Testis (tissue), 3 donors: ENCODE measurements around the gene PRM1. TPM values are rescaled to one million over a fixed set of nuclear protein-coding genes. Genes with fewer than 3 reads are reported as not detected.
A peak's percentile ranks its signal among the peaks of the same experiment; 100 is the strongest.

Source experiments
- DNase-seq: peaks from one replicate; pipeline ENCODE4 v3.0.0-alpha.2; 2019
- H3K27ac ChIP-seq, 2 donors: fragments of 200-600 bp; sonication (generic); one replicate each; pipeline ENCODE4 v1.5.1; 2019
- H3K27me3 ChIP-seq: fragments of 200-600 bp; sonication (generic); one replicate; pipeline ENCODE4 v1.5.1; 2019
- H3K36me3 ChIP-seq: fragments of 200-600 bp; sonication (generic); one replicate; pipeline ENCODE4 v1.5.1; 2017; ENCODE audit warnings: low read depth; ENCODE audit errors: missing control alignments
- H3K4me1 ChIP-seq: fragments of 200-600 bp; sonication (generic); one replicate; pipeline ENCODE4 v1.5.1; 2019
- H3K4me3 ChIP-seq, 2 donors: fragments of 200-600 bp; sonication (generic); one replicate each; pipeline ENCODE4 v1.5.1; 2017 to 2019
- H3K9me3 ChIP-seq: fragments of 200-600 bp; sonication (generic); one replicate; pipeline ENCODE4 v1.5.1; 2017
- POLR2A ChIP-seq: fragments of 450-650 bp; IDR thresholded peaks from one replicate; pipeline ENCODE4 v1.6.1; 2017; ENCODE audit warnings: antibody characterized with exemption, mild to moderate bottlenecking, moderate library complexity
- WGBS, 2 donors: methylation state at CpG; one replicate each; pipeline ENCODE4 v1.1.5; 2018; 5-methylcytosine and 5-hydroxymethylcytosine counted together
- intact Hi-C: fragments of 100-400 bp; cut with DNase I; formaldehyde crosslinking; loops from one replicate; pipeline ENCODE4 v1.15.1; 2023; ENCODE audit warnings: low total_unique reads
- polyA plus RNA-seq: library from polyadenylated mRNA; stranded (reverse); fragments of 350-450 nt; fragmentation: Illumina TruSeq; extraction: RNeasy Lipid Tissue Mini Kit (QIAGEN cat#74804); gene quantifications from one replicate; pipeline ENCODE4 v1.2.3, GENCODE V29; 2014; ENCODE audit warnings: low read depth, low replicate concordance; ENCODE audit not compliant: insufficient read depth
- total RNA-seq, 2 donors: library from RNA; depleted of rRNA; stranded (reverse); fragments of >200 nt; gene quantifications; one replicate each; pipeline ENCODE4 v1.2.3, GENCODE V29; 2016
- TF ChIP-seq, protein P1 (sequence below), 3 experiments: fragments of 450-650 bp in 2 of 3; fragments of 200-600 bp in 1 of 3; sonication (generic) in 1 of 3; IDR thresholded peaks; one replicate each; pipeline ENCODE4 v1.5.1; 2016 to 2019; ENCODE audit warnings: antibody characterized with exemption in 3 of 3, mild to moderate bottlenecking in 2 of 3, moderate library complexity in 1 of 3

PRM1 gene
- total and polyA plus RNA-seq, 3 donors from 2014 or later = 7,819 to 32,936 (median 15,171) TPM

DNA sequence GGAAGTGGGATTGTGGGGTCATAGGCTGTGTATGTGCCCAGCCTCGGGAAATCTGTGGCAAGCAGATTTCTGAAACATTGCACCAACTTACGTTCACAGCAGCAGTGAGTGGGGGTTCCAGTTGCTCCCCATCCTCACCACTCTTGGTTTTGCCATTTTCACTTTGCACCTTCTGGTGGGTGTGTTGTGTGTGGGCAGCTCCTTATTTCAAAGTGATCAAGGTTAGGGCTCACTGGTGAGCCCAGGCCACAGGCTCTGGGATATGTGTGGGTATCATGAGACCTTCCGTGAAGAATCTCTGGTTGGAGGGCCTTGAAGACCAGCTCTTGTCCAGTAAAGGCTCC is 29.5 kb upstream of the PRM1 start:
- peak overlapping the region; percentile 22 to 25 for H3K27ac ChIP-seq
- no peak for DNase-seq
- intact Hi-C loops = no loop called here
- H3K27me3 ChIP-seq = no peaks in the 10 kb centered on the region
- TF ChIP-seq POLR2A = no peak
- TF ChIP-seq, protein P1, sequence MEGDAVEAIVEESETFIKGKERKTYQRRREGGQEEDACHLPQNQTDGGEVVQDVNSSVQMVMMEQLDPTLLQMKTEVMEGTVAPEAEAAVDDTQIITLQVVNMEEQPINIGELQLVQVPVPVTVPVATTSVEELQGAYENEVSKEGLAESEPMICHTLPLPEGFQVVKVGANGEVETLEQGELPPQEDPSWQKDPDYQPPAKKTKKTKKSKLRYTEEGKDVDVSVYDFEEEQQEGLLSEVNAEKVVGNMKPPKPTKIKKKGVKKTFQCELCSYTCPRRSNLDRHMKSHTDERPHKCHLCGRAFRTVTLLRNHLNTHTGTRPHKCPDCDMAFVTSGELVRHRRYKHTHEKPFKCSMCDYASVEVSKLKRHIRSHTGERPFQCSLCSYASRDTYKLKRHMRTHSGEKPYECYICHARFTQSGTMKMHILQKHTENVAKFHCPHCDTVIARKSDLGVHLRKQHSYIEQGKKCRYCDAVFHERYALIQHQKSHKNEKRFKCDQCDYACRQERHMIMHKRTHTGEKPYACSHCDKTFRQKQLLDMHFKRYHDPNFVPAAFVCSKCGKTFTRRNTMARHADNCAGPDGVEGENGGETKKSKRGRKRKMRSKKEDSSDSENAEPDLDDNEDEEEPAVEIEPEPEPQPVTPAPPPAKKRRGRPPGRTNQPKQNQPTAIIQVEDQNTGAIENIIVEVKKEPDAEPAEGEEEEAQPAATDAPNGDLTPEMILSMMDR (IDR thresholded peaks at IDR 0.05) = no peak
- no peaks in the 10 kb centered on the region for H3K9me3 ChIP-seq
- 92 to 97% methylated on average over 3 of the region's 3 CpGs for WGBS, 2 donors
- peaks cover 22% of the 10 kb centered on the region for H3K4me1 ChIP-seq
- H3K36me3 ChIP-seq = no peaks in the 10 kb centered on the region
- no peak overlapping the region for H3K4me3 ChIP-seq

GRCh38 chr16:11309895-11310633 is 28.9 kb upstream of the PRM1 start:
- Histone ChIP-seq H3K27ac (peak overlapping the region; percentile 22 to 25), H3K9me3 (no peaks in the 10 kb centered on the region), H3K4me1 (peaks cover 22% of the 10 kb centered on the region), H3K27me3 (no peaks in the 10 kb centered on the region), H3K4me3 (no peak overlapping the region), H3K36me3 (no peaks in the 10 kb centered on the region)
- WGBS, 2 donors = 55 to 57% methylated on average over 9 of the region's 9 CpGs
- no peak for TF ChIP-seq POLR2A
- TF ChIP-seq, protein P1 (IDR thresholded peaks at IDR 0.05) = no peak
- peak; percentile 42 for DNase-seq
- intact Hi-C loops = no loop called here

DNA sequence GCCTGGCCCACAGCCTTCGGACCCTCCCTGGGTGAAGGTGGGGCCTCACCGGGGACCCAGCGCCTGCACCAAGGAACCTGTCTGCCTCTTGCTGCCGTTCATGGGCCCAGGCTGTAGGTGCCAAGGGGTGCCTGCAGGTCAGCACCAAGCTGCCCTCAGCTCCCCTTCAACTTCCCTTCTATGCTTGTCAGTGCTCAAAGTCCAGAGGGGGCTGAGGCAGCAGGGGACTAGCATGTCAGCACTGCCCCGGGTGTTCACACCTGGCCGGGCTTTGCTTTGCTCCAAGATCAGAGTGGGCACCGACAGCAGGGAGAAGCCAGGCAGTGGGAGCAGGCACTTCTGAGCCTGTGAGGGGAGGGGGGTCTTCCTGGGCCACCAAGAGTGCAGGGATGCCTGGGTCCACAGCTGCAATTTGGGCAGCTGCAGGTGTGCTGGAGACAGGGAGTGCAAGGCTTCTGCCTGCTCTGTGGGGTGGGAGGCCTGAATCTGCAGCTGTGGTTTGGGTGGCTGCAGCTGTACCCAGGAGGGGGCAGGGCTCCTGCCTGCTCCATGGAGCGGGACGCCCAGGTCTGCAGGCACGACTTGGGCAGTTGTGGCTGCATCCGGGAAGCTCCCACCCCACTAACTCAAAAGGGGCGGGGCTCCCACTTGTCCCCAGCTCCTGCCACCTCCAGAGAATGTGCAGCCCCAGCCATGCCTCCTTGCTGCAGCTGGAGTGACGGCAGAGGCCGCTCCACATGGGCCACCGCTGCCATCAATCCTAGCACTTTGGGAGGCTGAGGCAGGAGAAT is 27.6 kb upstream of the PRM1 start:
- TF ChIP-seq POLR2A = no peak
- TF ChIP-seq, protein P1 (IDR thresholded peaks at IDR 0.05) = no peak
- DNase-seq = no peak
- no peak overlapping the region for H3K4me3 ChIP-seq
- no peaks in the 10 kb centered on the region for H3K36me3 ChIP-seq
- H3K27me3 ChIP-seq = no peaks in the 10 kb centered on the region
- H3K4me1 ChIP-seq = peaks cover 22% of the 10 kb centered on the region
- H3K9me3 ChIP-seq = no peaks in the 10 kb centered on the region
- intact Hi-C loops = no loop called here
- WGBS, 2 donors = 78 to 86% methylated on average over 5 to 15 of the region's 15 CpGs
- no peak overlapping the region for H3K27ac ChIP-seq

- H3K27me3 ChIP-seq = no peaks in the 10 kb centered on the region
- H3K27ac ChIP-seq = peak overlapping the region in 1 of 2 donors; percentile 2
- WGBS, 2 donors = 84 to 88% methylated on average over 15 to 21 of the region's 21 CpGs
- H3K4me1 ChIP-seq = peaks cover 19% of the 10 kb centered on the region
- DNase-seq = no peak
- no peaks in the 10 kb centered on the region for H3K9me3 ChIP-seq
- no peak overlapping the region for H3K4me3 ChIP-seq
- TF ChIP-seq, protein P1 (IDR thresholded peaks at IDR 0.05) = no peak
- H3K36me3 ChIP-seq = no peaks in the 10 kb centered on the region
- intact Hi-C loops = no loop called here
Measured at GRCh38 chr16:11307639-11308492, 26.7 kb upstream of the PRM1 start.
